VCaP (cell line): ENCODE results near the gene MGME1.

Source experiments
- H3K27ac ChIP-seq: fragments of 450-650 bp; 2 replicates; pipeline ENCODE4 v1.5.1; 2017
- TF ChIP-seq, protein P1 (sequence below): fragments of 450-650 bp; conservative IDR thresholded peaks from 2 replicates; pipeline ENCODE4 v1.5.1; 2017; ENCODE audit warnings: mild to moderate bottlenecking, moderate library complexity

MGME1 gene

GRCh38 chr20:17941826-17942196, 27.0 kb upstream of the MGME1 start:
- TF ChIP-seq, protein P1, sequence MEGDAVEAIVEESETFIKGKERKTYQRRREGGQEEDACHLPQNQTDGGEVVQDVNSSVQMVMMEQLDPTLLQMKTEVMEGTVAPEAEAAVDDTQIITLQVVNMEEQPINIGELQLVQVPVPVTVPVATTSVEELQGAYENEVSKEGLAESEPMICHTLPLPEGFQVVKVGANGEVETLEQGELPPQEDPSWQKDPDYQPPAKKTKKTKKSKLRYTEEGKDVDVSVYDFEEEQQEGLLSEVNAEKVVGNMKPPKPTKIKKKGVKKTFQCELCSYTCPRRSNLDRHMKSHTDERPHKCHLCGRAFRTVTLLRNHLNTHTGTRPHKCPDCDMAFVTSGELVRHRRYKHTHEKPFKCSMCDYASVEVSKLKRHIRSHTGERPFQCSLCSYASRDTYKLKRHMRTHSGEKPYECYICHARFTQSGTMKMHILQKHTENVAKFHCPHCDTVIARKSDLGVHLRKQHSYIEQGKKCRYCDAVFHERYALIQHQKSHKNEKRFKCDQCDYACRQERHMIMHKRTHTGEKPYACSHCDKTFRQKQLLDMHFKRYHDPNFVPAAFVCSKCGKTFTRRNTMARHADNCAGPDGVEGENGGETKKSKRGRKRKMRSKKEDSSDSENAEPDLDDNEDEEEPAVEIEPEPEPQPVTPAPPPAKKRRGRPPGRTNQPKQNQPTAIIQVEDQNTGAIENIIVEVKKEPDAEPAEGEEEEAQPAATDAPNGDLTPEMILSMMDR, result no peak
- no peak overlapping the region for H3K27ac ChIP-seq

- no peak overlapping the region; the same call in 1 of the 2 replicates for H3K27ac ChIP-seq
Measured at GRCh38 chr20:17943343-17943742, 25.5 kb upstream of the MGME1 start.

GRCh38 chr20:17944854-17945474, 23.9 kb upstream of the MGME1 start:
- peak overlapping the region; percentile 19; the same call in 1 of the 2 replicates for H3K27ac ChIP-seq
- TF ChIP-seq, protein P1, result no peak

More at GRCh38 chr20:17943343-17943742, 25.5 kb upstream of the MGME1 start:
- TF ChIP-seq, protein P1, result no peak

- H3K27ac ChIP-seq, result no peak overlapping the region
Measured at GRCh38 chr20:17946040-17946439, 22.8 kb upstream of the MGME1 start.

DNA sequence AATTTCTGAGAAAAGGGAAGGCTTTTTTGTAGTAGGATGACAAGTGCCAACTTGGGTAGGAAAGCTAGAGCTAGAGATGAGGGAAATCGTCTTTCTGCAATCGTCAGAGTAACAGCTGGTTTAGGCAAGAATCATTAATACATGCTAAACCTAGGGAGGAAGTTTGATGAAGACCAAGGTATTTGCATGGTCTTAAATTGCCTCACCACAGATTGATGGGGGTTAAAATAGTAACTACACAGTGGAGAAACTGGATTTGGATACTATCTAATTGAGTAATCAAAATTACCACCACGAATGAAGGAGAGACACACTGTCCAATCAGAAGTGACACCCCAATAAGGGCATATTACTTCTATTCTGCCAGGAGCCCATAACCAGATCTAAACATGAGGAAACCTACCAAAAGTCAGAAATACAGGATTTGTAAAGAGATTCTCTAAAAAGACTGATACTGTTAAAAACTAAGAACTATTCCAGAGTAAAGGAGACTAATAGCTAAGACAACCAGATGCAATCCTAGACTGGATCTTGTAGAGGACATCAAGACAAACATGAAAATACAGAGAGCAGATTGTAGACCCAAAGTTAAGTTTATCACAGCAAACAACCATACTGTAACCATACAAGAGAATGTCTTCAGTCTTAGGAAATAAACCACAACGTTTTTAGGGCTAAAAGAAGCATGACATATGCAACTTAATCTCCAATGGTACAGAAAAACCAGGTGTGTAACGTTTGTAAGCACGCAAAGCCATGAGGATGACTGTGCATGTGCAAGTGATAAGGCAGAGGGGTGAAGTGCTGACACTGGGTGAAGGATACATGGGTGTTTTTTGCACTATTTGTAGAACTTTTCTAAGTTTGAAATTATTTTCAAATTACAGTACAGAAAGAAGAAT, 22.0 kb upstream of the MGME1 start:
- H3K27ac ChIP-seq, result no peak overlapping the region
- TF ChIP-seq, protein P1, result no peak

More at GRCh38 chr20:17946040-17946439, 22.8 kb upstream of the MGME1 start:
- TF ChIP-seq, protein P1, result no peak

GRCh38 chr20:17947474-17947815, 21.4 kb upstream of the MGME1 start:
- TF ChIP-seq, protein P1, result no peak
- H3K27ac ChIP-seq, result no peak overlapping the region

DNA sequence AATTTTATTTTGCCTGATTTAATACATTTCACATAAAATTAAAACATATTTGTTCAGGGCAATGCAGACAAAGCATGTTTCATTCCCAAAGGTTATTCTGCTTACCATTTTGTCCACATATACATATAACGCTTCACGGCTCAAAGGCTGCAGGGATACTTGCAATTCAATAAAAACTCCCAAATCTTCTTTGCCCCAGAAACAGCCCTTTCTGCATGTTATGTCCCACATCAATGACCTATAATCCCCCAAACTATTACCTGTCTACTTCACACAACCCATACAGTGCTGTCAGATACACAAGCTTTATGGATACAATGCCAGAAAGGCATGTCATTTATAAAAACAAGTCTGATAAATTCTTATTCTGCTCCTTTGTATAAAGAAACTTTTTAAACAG, 20.4 kb upstream of the MGME1 start:
- H3K27ac ChIP-seq, result no peak overlapping the region
- TF ChIP-seq, protein P1, result no peak
